Measurements from ENCODE around the gene TMEM245.

TMEM245 gene

GRCh38 chr9:109064963-109065702 lies 54.6 kb downstream of the TMEM245 start:
- no peak for TF ChIP-seq ZBTB10 (tag by site-specific recombination; IDR thresholded peaks at IDR 0.05)
- TF ChIP-seq ZNF561 (tag by site-specific recombination; IDR thresholded peaks at IDR 0.05; ENCODE audit: borderline replicate concordance) = no peak
- no peak for TF ChIP-seq ZBTB11 (tag by site-specific recombination; conservative IDR thresholded peaks at IDR 0.05; ENCODE audit: low read depth)
- no peak for TF ChIP-seq HIC1 (tag by site-specific recombination; IDR thresholded peaks at IDR 0.05)
- no peak for TF ChIP-seq ZNF629 (tag by site-specific recombination; IDR thresholded peaks at IDR 0.05)
- TF ChIP-seq ZNF132 (tag by site-specific recombination; IDR thresholded peaks at IDR 0.05; ENCODE audit: borderline replicate concordance) = no peak
- TF ChIP-seq ZNF510 (tag by site-specific recombination; IDR thresholded peaks at IDR 0.05; ENCODE audit: insufficient replicate concordance) = no peak
- no peak for TF ChIP-seq ZSCAN30 (tag by site-specific recombination; IDR thresholded peaks at IDR 0.05)
- TF ChIP-seq ZNF2 (tag by site-specific recombination; IDR thresholded peaks at IDR 0.05) = no peak
- no peak for TF ChIP-seq TSHZ1 (tag by site-specific recombination; IDR thresholded peaks at IDR 0.05; ENCODE audit: borderline replicate concordance)
- TF ChIP-seq ZNF626 (tag by site-specific recombination; IDR thresholded peaks at IDR 0.05) = no peak
- TF ChIP-seq ZNF555 (tag by site-specific recombination; conservative IDR thresholded peaks at IDR 0.05) = no peak
- TF ChIP-seq ZNF112 (tag by site-specific recombination; IDR thresholded peaks at IDR 0.05) = no peak
- no peak for TF ChIP-seq ZNF19 (tag by site-specific recombination; IDR thresholded peaks at IDR 0.05; ENCODE audit: low read depth)
- TF ChIP-seq ZNF223 (tag by site-specific recombination; IDR thresholded peaks at IDR 0.05) = no peak
- no peak for TF ChIP-seq KLF7 (tag by site-specific recombination; IDR thresholded peaks at IDR 0.05; ENCODE audit: borderline replicate concordance)
- no peak for TF ChIP-seq INSM2 (tag by site-specific recombination; IDR thresholded peaks at IDR 0.05)
- no peak for TF ChIP-seq CTCF (tag by site-specific recombination; IDR thresholded peaks at IDR 0.05)
- no peak for TF ChIP-seq ZNF549 (tag by site-specific recombination; IDR thresholded peaks at IDR 0.05)
- no peak overlapping the region for H3K27ac ChIP-seq (ENCODE audit: extremely low read depth, low read depth, low read length)
- ChIA-PET CTCF (interaction anchor here (0.6 kb wide), 2 partner anchors 51 to 122 kb away, joined by 3 read pairs; no protein-coding TSS in a partner anchor), POLR2A (no interaction called here)
- no peaks in the 10 kb centered on the region for H3K9me3 ChIP-seq (ENCODE audit: control insufficient read depth, insufficient read depth, low read depth, low read length)
- peaks cover 17 to 75% of the 10 kb centered on the region in 2 experiments for H3K36me3 ChIP-seq (ENCODE audit: control insufficient read depth in 2 of 2, insufficient read depth in 1 of 2, low read length in 2 of 2)
- H3K4me1 ChIP-seq (ENCODE audit: control insufficient read depth, insufficient read depth, low read length) = no peaks in the 10 kb centered on the region
- no peak overlapping the region for H3K4me3 ChIP-seq (ENCODE audit: low read depth, low read length)
